ENCODE results near the gene CLEC4G.

Gene CLEC4G

GRCh38 chr19:7687177-7687576 is 44.7 kb downstream of the CLEC4G start:
- Histone ChIP-seq H3K9ac (ENCODE audit: low read length) (no peak overlapping the region), H3K27ac (ENCODE audit: low read length) (no peak overlapping the region), H3K36me3 (replicated peaks; ENCODE audit: insufficient read depth, low read length) (no peaks in the 10 kb centered on the region), H3K27me3 (replicated peaks; ENCODE audit: insufficient read depth, low read length) (peaks cover 48% of the 10 kb centered on the region), H3F3A (ENCODE audit: insufficient read depth, low read length) (no peaks in the 10 kb centered on the region), H3K4me3 (ENCODE audit: low read length) (no peak overlapping the region), H3K9me3 (replicated peaks; ENCODE audit: insufficient read depth, low read length) (no peaks in the 10 kb centered on the region), H3K79me2 (ENCODE audit: low read length) (no peaks in the 10 kb centered on the region), H4K20me1 (ENCODE audit: insufficient read depth, low read length) (no peaks in the 10 kb centered on the region), H3K9me2 (replicated peaks; ENCODE audit: insufficient read depth, low read length) (no peaks in the 10 kb centered on the region), H3K4me1 (ENCODE audit: low read length) (no peaks in the 10 kb centered on the region), H3K4me2 (ENCODE audit: low read depth, low read length) (no peak overlapping the region), H2AFZ (ENCODE audit: low read length) (no peak overlapping the region)
- no peak for TF ChIP-seq EZH2phosphoT487 (IDR thresholded peaks at IDR 0.05; ENCODE audit: low read length)
- no peak for TF ChIP-seq EZH2 (optimal IDR thresholded peaks at IDR 0.05; ENCODE audit: low read depth, low read length)
- no peak for TF ChIP-seq CTCF (IDR thresholded peaks at IDR 0.05; ENCODE audit: low read length)
- DNase-seq: no peak

GRCh38 chr19:7685546-7686445 is 46.1 kb downstream of the CLEC4G start:
- Histone ChIP-seq H3F3A (ENCODE audit: insufficient read depth, low read length) (no peaks in the 10 kb centered on the region), H2AFZ (ENCODE audit: low read length) (no peak overlapping the region), H3K79me2 (ENCODE audit: low read length) (peaks cover 12% of the 10 kb centered on the region), H3K4me1 (ENCODE audit: low read length) (no peaks in the 10 kb centered on the region), H4K20me1 (ENCODE audit: insufficient read depth, low read length) (no peaks in the 10 kb centered on the region), H3K9ac (ENCODE audit: low read length) (no peak overlapping the region), H3K9me3 (replicated peaks; ENCODE audit: insufficient read depth, low read length) (no peaks in the 10 kb centered on the region), H3K9me2 (replicated peaks; ENCODE audit: insufficient read depth, low read length) (no peaks in the 10 kb centered on the region), H3K36me3 (replicated peaks; ENCODE audit: insufficient read depth, low read length) (no peaks in the 10 kb centered on the region), H3K4me2 (ENCODE audit: low read depth, low read length) (no peak overlapping the region), H3K4me3 (ENCODE audit: low read length) (no peak overlapping the region), H3K27me3 (replicated peaks; ENCODE audit: insufficient read depth, low read length) (peaks cover 36% of the 10 kb centered on the region; the same call in 1 of the 2 replicates), H3K27ac (ENCODE audit: low read length) (no peak overlapping the region)
- no peak for DNase-seq
- TF ChIP-seq EZH2phosphoT487 (IDR thresholded peaks at IDR 0.05; ENCODE audit: low read length) (no peak), EZH2 (optimal IDR thresholded peaks at IDR 0.05; ENCODE audit: low read depth, low read length) (no peak), CTCF (IDR thresholded peaks at IDR 0.05; ENCODE audit: low read length) (no peak)

- H3K4me3 ChIP-seq (ENCODE audit: low read length): no peak overlapping the region
- no peaks in the 10 kb centered on the region for H4K20me1 ChIP-seq (ENCODE audit: insufficient read depth, low read length)
- no peaks in the 10 kb centered on the region for H3K9me3 ChIP-seq (replicated peaks; ENCODE audit: insufficient read depth, low read length)
- H3K9ac ChIP-seq (ENCODE audit: low read length): no peak overlapping the region
- H3K27me3 ChIP-seq (replicated peaks; ENCODE audit: insufficient read depth, low read length): peaks cover 31% of the 10 kb centered on the region
- TF ChIP-seq CTCF (IDR thresholded peaks at IDR 0.05; ENCODE audit: low read length): no peak
- DNase-seq: no peak
- H2AFZ ChIP-seq (ENCODE audit: low read length): no peak overlapping the region
- H3K27ac ChIP-seq (ENCODE audit: low read length): no peak overlapping the region
- 0 out of 2 replicates have a peak, but pooled peaks cover 3% of the 10 kb centered on the region for H3K4me1 ChIP-seq (ENCODE audit: low read length)
- H3K79me2 ChIP-seq (ENCODE audit: low read length): peaks cover 13% of the 10 kb centered on the region
- no peaks in the 10 kb centered on the region for H3K36me3 ChIP-seq (replicated peaks; ENCODE audit: insufficient read depth, low read length)
- H3K9me2 ChIP-seq (replicated peaks; ENCODE audit: insufficient read depth, low read length): no peaks in the 10 kb centered on the region
- no peak overlapping the region for H3K4me2 ChIP-seq (ENCODE audit: low read depth, low read length)
- H3F3A ChIP-seq (ENCODE audit: insufficient read depth, low read length): no peaks in the 10 kb centered on the region
These were observed 49.6 kb downstream of the CLEC4G start for GRCh38 chr19:7682175-7682855.
